Measurements from ENCODE around the gene ANO4. TPM values are rescaled to one million over a fixed set of nuclear protein-coding genes. Genes with fewer than 3 reads are reported as not detected.

ANO4 gene
- polyA plus RNA-seq, 1 donor (not counting 4 experiments of a cell fraction or from before 2014, with no cell fraction given), result 18.1 TPM

- TF ChIP-seq EZH2 (IDR thresholded peaks at IDR 0.05; ENCODE audit: low read length) (no peak), CTCF (optimal IDR thresholded peaks at IDR 0.05 in 1 of 3, IDR thresholded peaks at IDR 0.05 in 1 of 3, conservative IDR thresholded peaks at IDR 0.05 in 1 of 3; ENCODE audit: extremely low read depth in 1 of 3, insufficient read depth in 2 of 3, low read length in 3 of 3) (no peak)
- Histone ChIP-seq H3K27ac (ENCODE audit: control insufficient read depth, insufficient read depth, low read length) (no peak overlapping the region), H3K9me3 (ENCODE audit: control insufficient read depth, low read depth, low read length) (no peaks in the 10 kb centered on the region), H4K20me1 (ENCODE audit: control insufficient read depth, extremely low read depth, insufficient read depth, low read length) (no peaks in the 10 kb centered on the region), H3K9ac (ENCODE audit: control insufficient read depth, extremely low read depth, insufficient read depth, low read length) (no peak overlapping the region), H3K36me3 (ENCODE audit: control insufficient read depth in 2 of 2, extremely low read depth in 1 of 2, insufficient read depth in 2 of 2, low read length in 2 of 2) (no peaks in the 10 kb centered on the region), H3K79me2 (ENCODE audit: control insufficient read depth, insufficient read depth, low read length) (no peaks in the 10 kb centered on the region), H2AFZ (ENCODE audit: control insufficient read depth, low read length) (no peak overlapping the region), H3K4me1 (ENCODE audit: control insufficient read depth, extremely low read depth, insufficient read depth, low read length) (no peaks in the 10 kb centered on the region), H3K4me2 (ENCODE audit: control insufficient read depth, extremely low read depth, insufficient read depth, low read depth, low read length) (no peak overlapping the region), H3K9me1 (ENCODE audit: control insufficient read depth, extremely low read depth, insufficient read depth, low read length) (no peaks in the 10 kb centered on the region), H3K27me3 (ENCODE audit: control insufficient read depth, extremely low read depth, insufficient read depth, low read length) (no peaks in the 10 kb centered on the region), H3K4me3 (ENCODE audit: control insufficient read depth in 2 of 3, extremely low read depth in 1 of 3, insufficient read depth in 2 of 3, low read depth in 1 of 3, low read length in 3 of 3) (no peak overlapping the region)
- FAIRE-seq, result no peak
- dilution Hi-C loops (cut with MboI; ENCODE audit: extremely low pct_ligation_motif_present, low sequenced_read_pairs), result no loop called here
- no peak for DNase-seq (ENCODE audit: low read depth, low spot score)
Measured at GRCh38 chr12:100913872-100914592, 119.5 kb downstream of the ANO4 start.

GRCh38 chr12:100919116-100919515, 124.5 kb downstream of the ANO4 start:
- H3K4me1 ChIP-seq (ENCODE audit: control insufficient read depth, extremely low read depth, insufficient read depth, low read length), result no peaks in the 10 kb centered on the region
- H3K9ac ChIP-seq (ENCODE audit: control insufficient read depth, extremely low read depth, insufficient read depth, low read length), result no peak overlapping the region
- dilution Hi-C loops (cut with MboI; ENCODE audit: extremely low pct_ligation_motif_present, low sequenced_read_pairs), result no loop called here
- H3K4me3 ChIP-seq (ENCODE audit: control insufficient read depth in 2 of 3, extremely low read depth in 1 of 3, insufficient read depth in 2 of 3, low read depth in 1 of 3, low read length in 3 of 3), result no peak overlapping the region
- no peaks in the 10 kb centered on the region for H3K79me2 ChIP-seq (ENCODE audit: control insufficient read depth, insufficient read depth, low read length)
- TF ChIP-seq CTCF (optimal IDR thresholded peaks at IDR 0.05 in 1 of 3, IDR thresholded peaks at IDR 0.05 in 1 of 3, conservative IDR thresholded peaks at IDR 0.05 in 1 of 3; ENCODE audit: extremely low read depth in 1 of 3, insufficient read depth in 2 of 3, low read length in 3 of 3) (no peak), EZH2 (IDR thresholded peaks at IDR 0.05; ENCODE audit: low read length) (no peak)
- no peaks in the 10 kb centered on the region for H3K36me3 ChIP-seq (ENCODE audit: control insufficient read depth in 2 of 2, extremely low read depth in 1 of 2, insufficient read depth in 2 of 2, low read length in 2 of 2)
- H3K9me3 ChIP-seq (ENCODE audit: control insufficient read depth, low read depth, low read length), result no peaks in the 10 kb centered on the region
- H3K4me2 ChIP-seq (ENCODE audit: control insufficient read depth, extremely low read depth, insufficient read depth, low read depth, low read length), result no peak overlapping the region
- H3K27me3 ChIP-seq (ENCODE audit: control insufficient read depth, extremely low read depth, insufficient read depth, low read length), result no peaks in the 10 kb centered on the region
- H2AFZ ChIP-seq (ENCODE audit: control insufficient read depth, low read length), result no peak overlapping the region
- no peak overlapping the region for H3K27ac ChIP-seq (ENCODE audit: control insufficient read depth, insufficient read depth, low read length)
- DNase-seq (ENCODE audit: low read depth, low spot score) (no peak), FAIRE-seq (no peak)
- no peaks in the 10 kb centered on the region for H4K20me1 ChIP-seq (ENCODE audit: control insufficient read depth, extremely low read depth, insufficient read depth, low read length)
- H3K9me1 ChIP-seq (ENCODE audit: control insufficient read depth, extremely low read depth, insufficient read depth, low read length), result no peaks in the 10 kb centered on the region

Data from keratinocyte (primary cell).